Measurements from ENCODE around the gene GPM6B.

Gene GPM6B

GRCh38 chrX:13752646-13753045 lies 64.2 kb downstream of the GPM6B start:
- no peak overlapping the region for H3K27ac ChIP-seq (replicated peaks; ENCODE audit: low read length)
- no peak overlapping the region for H3K18ac ChIP-seq (ENCODE audit: low read length)
- H3K36me3 ChIP-seq (replicated peaks in 1 of 2; ENCODE audit: control insufficient read depth in 2 of 2, insufficient read depth in 2 of 2, low read length in 2 of 2): peaks cover 4 to 79% of the 10 kb centered on the region in 2 donors
- no peak overlapping the region for H3K4ac ChIP-seq (ENCODE audit: low read length)
- H3K4me3 ChIP-seq (ENCODE audit: low read length in 2 of 2): no peak overlapping the region
- no peaks in the 10 kb centered on the region for H3K9me3 ChIP-seq (replicated peaks in 1 of 2; ENCODE audit: control insufficient read depth in 2 of 2, insufficient read depth in 1 of 2, low read depth in 1 of 2, low read length in 2 of 2)
- no peak overlapping the region for H2BK15ac ChIP-seq (ENCODE audit: low read length)
- no peaks in the 10 kb centered on the region for H3K4me1 ChIP-seq (ENCODE audit: control insufficient read depth in 2 of 2, insufficient read depth in 1 of 2, low read depth in 1 of 2, low read length in 2 of 2)
- H3K27me3 ChIP-seq (ENCODE audit: control insufficient read depth in 3 of 3, insufficient read depth in 3 of 3, low read depth in 1 of 3, low read length in 3 of 3): no peaks in the 10 kb centered on the region
- no peak overlapping the region for H2BK5ac ChIP-seq (ENCODE audit: low read length)
- no peak overlapping the region for H3K23ac ChIP-seq (ENCODE audit: low read depth, low read length, poor library complexity)
- H2BK120ac ChIP-seq (ENCODE audit: low read depth, low read length): no peak overlapping the region
- H3K9ac ChIP-seq (ENCODE audit: low read depth, low read length, poor library complexity): no peak overlapping the region
- no peak overlapping the region for H3K4me2 ChIP-seq (ENCODE audit: insufficient read depth, low read length, poor library complexity, severe bottlenecking)
- WGBS, 2 donors (ENCODE audit: extremely low coverage in 2 of 2, insufficient read length in 2 of 2, insufficient replicate concordance in 1 of 2): no CpG with 5 or more reads among the region's 3 CpGs
- no peak overlapping the region for H2AFZ ChIP-seq (ENCODE audit: low read length)
- H3K14ac ChIP-seq (ENCODE audit: low read length): no peak overlapping the region
- no peak overlapping the region for H2BK12ac ChIP-seq (ENCODE audit: low read length)
- H4K91ac ChIP-seq (ENCODE audit: low read depth, low read length, poor library complexity): no peak overlapping the region
- H4K8ac ChIP-seq (ENCODE audit: low read depth, low read length): no peak overlapping the region
- H2AK5ac ChIP-seq (ENCODE audit: low read depth, low read length): no peak overlapping the region
- DNase-seq (ENCODE audit: low spot score): no peak
- H3K79me1 ChIP-seq (ENCODE audit: low read depth, low read length): no peaks in the 10 kb centered on the region

GRCh38 chrX:13752141-13752540 lies 64.8 kb downstream of the GPM6B start:
- no peak overlapping the region for H2AK5ac ChIP-seq (ENCODE audit: low read depth, low read length)
- no peaks in the 10 kb centered on the region for H3K9me3 ChIP-seq (replicated peaks in 1 of 2; ENCODE audit: control insufficient read depth in 2 of 2, insufficient read depth in 1 of 2, low read depth in 1 of 2, low read length in 2 of 2)
- H2BK15ac ChIP-seq (ENCODE audit: low read length): no peak overlapping the region
- H3K4me1 ChIP-seq (ENCODE audit: control insufficient read depth in 2 of 2, insufficient read depth in 1 of 2, low read depth in 1 of 2, low read length in 2 of 2): no peaks in the 10 kb centered on the region
- WGBS, 2 donors (ENCODE audit: extremely low coverage in 2 of 2, insufficient read length in 2 of 2, insufficient replicate concordance in 1 of 2): no CpG with 5 or more reads among the region's 3 CpGs
- no peak overlapping the region for H4K8ac ChIP-seq (ENCODE audit: low read depth, low read length)
- H2BK5ac ChIP-seq (ENCODE audit: low read length): no peak overlapping the region
- no peak overlapping the region for H3K18ac ChIP-seq (ENCODE audit: low read length)
- no peak overlapping the region for H4K91ac ChIP-seq (ENCODE audit: low read depth, low read length, poor library complexity)
- no peak overlapping the region for H3K9ac ChIP-seq (ENCODE audit: low read depth, low read length, poor library complexity)
- H2BK12ac ChIP-seq (ENCODE audit: low read length): no peak overlapping the region
- no peak overlapping the region for H3K4ac ChIP-seq (ENCODE audit: low read length)
- DNase-seq (ENCODE audit: low spot score): no peak
- H3K14ac ChIP-seq (ENCODE audit: low read length): no peak overlapping the region
- H2AFZ ChIP-seq (ENCODE audit: low read length): no peak overlapping the region
- H3K23ac ChIP-seq (ENCODE audit: low read depth, low read length, poor library complexity): no peak overlapping the region
- no peak overlapping the region for H3K4me2 ChIP-seq (ENCODE audit: insufficient read depth, low read length, poor library complexity, severe bottlenecking)
- no peaks in the 10 kb centered on the region for H3K27me3 ChIP-seq (ENCODE audit: control insufficient read depth in 3 of 3, insufficient read depth in 3 of 3, low read depth in 1 of 3, low read length in 3 of 3)
- no peaks in the 10 kb centered on the region for H3K79me1 ChIP-seq (ENCODE audit: low read depth, low read length)
- H3K4me3 ChIP-seq (ENCODE audit: low read length in 2 of 2): no peak overlapping the region
- H2BK120ac ChIP-seq (ENCODE audit: low read depth, low read length): no peak overlapping the region
- H3K36me3 ChIP-seq (replicated peaks in 1 of 2; ENCODE audit: control insufficient read depth in 2 of 2, insufficient read depth in 2 of 2, low read length in 2 of 2): peaks cover 6 to 77% of the 10 kb centered on the region in 2 donors
- no peak overlapping the region for H3K27ac ChIP-seq (replicated peaks; ENCODE audit: low read length)

GRCh38 chrX:13750812-13751211 lies 66.1 kb downstream of the GPM6B start:
- H2BK12ac ChIP-seq (ENCODE audit: low read length): no peak overlapping the region
- H2BK5ac ChIP-seq (ENCODE audit: low read length): no peak overlapping the region
- H2AFZ ChIP-seq (ENCODE audit: low read length): no peak overlapping the region
- H2BK15ac ChIP-seq (ENCODE audit: low read length): no peak overlapping the region
- H3K14ac ChIP-seq (ENCODE audit: low read length): no peak overlapping the region
- no peaks in the 10 kb centered on the region for H3K79me1 ChIP-seq (ENCODE audit: low read depth, low read length)
- no peak overlapping the region for H2BK120ac ChIP-seq (ENCODE audit: low read depth, low read length)
- no peak overlapping the region for H3K23ac ChIP-seq (ENCODE audit: low read depth, low read length, poor library complexity)
- no peak overlapping the region for H3K9ac ChIP-seq (ENCODE audit: low read depth, low read length, poor library complexity)
- no peak overlapping the region for H3K4me3 ChIP-seq (ENCODE audit: low read length in 2 of 2)
- H3K18ac ChIP-seq (ENCODE audit: low read length): no peak overlapping the region
- no peaks in the 10 kb centered on the region for H3K9me3 ChIP-seq (replicated peaks in 1 of 2; ENCODE audit: control insufficient read depth in 2 of 2, insufficient read depth in 1 of 2, low read depth in 1 of 2, low read length in 2 of 2)
- no peak for DNase-seq (ENCODE audit: low spot score)
- peaks cover 5 to 75% of the 10 kb centered on the region in 2 donors for H3K36me3 ChIP-seq (replicated peaks in 1 of 2; ENCODE audit: control insufficient read depth in 2 of 2, insufficient read depth in 2 of 2, low read length in 2 of 2)
- H3K4me1 ChIP-seq (ENCODE audit: control insufficient read depth in 2 of 2, insufficient read depth in 1 of 2, low read depth in 1 of 2, low read length in 2 of 2): no peaks in the 10 kb centered on the region
- no peak overlapping the region for H2AK5ac ChIP-seq (ENCODE audit: low read depth, low read length)
- no peak overlapping the region for H4K8ac ChIP-seq (ENCODE audit: low read depth, low read length)
- H4K91ac ChIP-seq (ENCODE audit: low read depth, low read length, poor library complexity): no peak overlapping the region
- H3K4ac ChIP-seq (ENCODE audit: low read length): no peak overlapping the region
- H3K4me2 ChIP-seq (ENCODE audit: insufficient read depth, low read length, poor library complexity, severe bottlenecking): no peak overlapping the region
- H3K27me3 ChIP-seq (ENCODE audit: control insufficient read depth in 3 of 3, insufficient read depth in 3 of 3, low read depth in 1 of 3, low read length in 3 of 3): no peaks in the 10 kb centered on the region
- no peak overlapping the region for H3K27ac ChIP-seq (replicated peaks; ENCODE audit: low read length)

- H3K4me3 ChIP-seq (ENCODE audit: low read length in 2 of 2): no peak overlapping the region
Measured at GRCh38 chrX:13750204-13750603, 66.7 kb downstream of the GPM6B start.

More at GRCh38 chrX:13750204-13750603, 66.7 kb downstream of the GPM6B start:
- H3K23ac ChIP-seq (ENCODE audit: low read depth, low read length, poor library complexity): no peak overlapping the region
- H3K4ac ChIP-seq (ENCODE audit: low read length): no peak overlapping the region
- H3K14ac ChIP-seq (ENCODE audit: low read length): no peak overlapping the region
- H2BK12ac ChIP-seq (ENCODE audit: low read length): no peak overlapping the region
- H4K91ac ChIP-seq (ENCODE audit: low read depth, low read length, poor library complexity): no peak overlapping the region
- no peak overlapping the region for H3K27ac ChIP-seq (replicated peaks; ENCODE audit: low read length)
- H3K36me3 ChIP-seq (replicated peaks in 1 of 2; ENCODE audit: control insufficient read depth in 2 of 2, insufficient read depth in 2 of 2, low read length in 2 of 2): peaks cover 5 to 77% of the 10 kb centered on the region in 2 donors
- H3K9ac ChIP-seq (ENCODE audit: low read depth, low read length, poor library complexity): no peak overlapping the region
- no peak overlapping the region for H3K18ac ChIP-seq (ENCODE audit: low read length)
- H3K9me3 ChIP-seq (replicated peaks in 1 of 2; ENCODE audit: control insufficient read depth in 2 of 2, insufficient read depth in 1 of 2, low read depth in 1 of 2, low read length in 2 of 2): no peaks in the 10 kb centered on the region
- no peaks in the 10 kb centered on the region for H3K27me3 ChIP-seq (ENCODE audit: control insufficient read depth in 3 of 3, insufficient read depth in 3 of 3, low read depth in 1 of 3, low read length in 3 of 3)
- no peak overlapping the region for H2BK5ac ChIP-seq (ENCODE audit: low read length)
- no peak for DNase-seq (ENCODE audit: low spot score)
- H3K79me1 ChIP-seq (ENCODE audit: low read depth, low read length): no peaks in the 10 kb centered on the region
- no peak overlapping the region for H2BK120ac ChIP-seq (ENCODE audit: low read depth, low read length)
- H4K8ac ChIP-seq (ENCODE audit: low read depth, low read length): no peak overlapping the region
- no peak overlapping the region for H2AFZ ChIP-seq (ENCODE audit: low read length)
- no peak overlapping the region for H3K4me2 ChIP-seq (ENCODE audit: insufficient read depth, low read length, poor library complexity, severe bottlenecking)
- H2AK5ac ChIP-seq (ENCODE audit: low read depth, low read length): no peak overlapping the region
- no peak overlapping the region for H2BK15ac ChIP-seq (ENCODE audit: low read length)
- no peaks in the 10 kb centered on the region for H3K4me1 ChIP-seq (ENCODE audit: control insufficient read depth in 2 of 2, insufficient read depth in 1 of 2, low read depth in 1 of 2, low read length in 2 of 2)

Data from neuronal stem cell (in vitro differentiated cells).